Chondrocyte (in vitro differentiated cells): ENCODE results near the gene KIF2A. TPM values are rescaled to one million over a fixed set of nuclear protein-coding genes. Genes with fewer than 3 reads are reported as not detected.

Experiments
- DNase-seq: peaks from one replicate; pipeline ENCODE4 v3.0.0; 2021; ENCODE audit warnings: mixed read lengths, low spot score
- H3K27ac Mint-ChIP-seq: one replicate; pipeline ENCODE4 v1.8.0; 2021; ENCODE audit warnings: mild to moderate bottlenecking, moderate library complexity, mixed read lengths; ENCODE audit not compliant: unreplicated experiment
- H3K27me3 Mint-ChIP-seq: 2 replicates; pipeline ENCODE4 v1.8.0; 2021; ENCODE audit warnings: low read depth, mixed read lengths
- H3K36me3 Mint-ChIP-seq: 2 replicates; pipeline ENCODE4 v1.8.0; 2021; ENCODE audit warnings: low read depth, mixed read lengths
- H3K4me1 Mint-ChIP-seq: 2 replicates; pipeline ENCODE4 v1.8.0; 2021; ENCODE audit warnings: low read depth, mild to moderate bottlenecking, mixed read lengths
- H3K4me3 Mint-ChIP-seq: one replicate; pipeline ENCODE4 v1.8.0; 2021; ENCODE audit warnings: mild to moderate bottlenecking, moderate library complexity, mixed read lengths; ENCODE audit not compliant: unreplicated experiment
- H3K9me3 Mint-ChIP-seq: 2 replicates; pipeline ENCODE4 v1.8.0; 2021; ENCODE audit warnings: low read depth, mixed read lengths
- CTCF ChIP-seq: fragments of 200-600 bp; sonication (generic); IDR thresholded peaks from 2 replicates; pipeline ENCODE4 v1.5.0; 2021; ENCODE audit warnings: antibody characterized with exemption, mild to moderate bottlenecking, moderate library complexity
- total RNA-seq: library from RNA; stranded (reverse); gene quantifications from 3 replicates; pipeline ENCODE4 v1.2.1, GENCODE V29; 2021

Gene KIF2A
- total RNA-seq, 1 donor from 2014 or later, result 37.7 TPM

DNA sequence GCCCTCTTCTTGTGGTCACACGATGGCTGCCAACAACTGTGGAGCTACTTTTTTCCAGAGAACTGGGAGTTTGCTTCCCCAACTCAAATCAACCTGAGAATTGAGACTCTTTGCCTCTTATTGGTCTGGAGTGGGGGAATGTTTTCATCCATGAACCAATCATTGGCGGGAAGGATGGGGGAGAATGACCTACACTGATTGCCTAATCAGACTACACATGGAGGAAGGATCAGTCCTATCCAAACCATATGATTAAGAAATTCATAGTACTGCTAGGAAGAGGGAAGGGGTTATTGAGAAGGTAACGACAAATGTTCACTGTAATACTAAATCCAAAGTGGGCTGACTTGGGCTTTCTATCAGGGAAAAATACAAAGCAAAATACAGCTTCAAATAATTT lies 7.9 kb upstream of the KIF2A start:
- Mint-ChIP-seq H3K4me3 (no peak overlapping the region), H3K27ac (no peak overlapping the region), H3K4me1 (no peaks in the 10 kb centered on the region), H3K36me3 (peaks cover 3% of the 10 kb centered on the region), H3K27me3 (peaks cover 12% of the 10 kb centered on the region), H3K9me3 (no peaks in the 10 kb centered on the region)
- TF ChIP-seq CTCF, result no peak
- DNase-seq, result no peak

DNA sequence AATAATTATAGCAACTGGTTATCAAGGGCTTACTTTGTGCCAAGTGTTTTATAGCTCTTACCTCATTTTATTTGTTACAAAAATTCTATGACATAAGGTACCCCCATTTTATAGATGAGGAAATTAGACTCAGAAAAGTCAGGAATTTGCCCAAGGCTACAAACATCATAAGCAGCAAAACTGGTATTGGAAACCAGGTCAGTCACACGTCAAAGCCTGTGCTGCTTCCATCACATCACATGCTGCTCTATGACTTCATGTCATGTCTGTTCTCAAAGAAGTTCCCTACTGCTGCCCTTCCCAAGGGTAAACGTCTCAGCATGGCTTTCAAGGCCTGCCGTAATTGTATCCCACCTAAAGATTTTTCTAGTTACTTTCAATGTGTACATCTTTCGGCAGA lies 6.9 kb upstream of the KIF2A start:
- Mint-ChIP-seq H3K4me3 (no peak overlapping the region), H3K27me3 (peaks cover 9% of the 10 kb centered on the region), H3K9me3 (no peaks in the 10 kb centered on the region), H3K36me3 (peaks cover 3% of the 10 kb centered on the region), H3K4me1 (no peaks in the 10 kb centered on the region), H3K27ac (no peak overlapping the region)
- DNase-seq, result no peak
- TF ChIP-seq CTCF, result no peak

DNA sequence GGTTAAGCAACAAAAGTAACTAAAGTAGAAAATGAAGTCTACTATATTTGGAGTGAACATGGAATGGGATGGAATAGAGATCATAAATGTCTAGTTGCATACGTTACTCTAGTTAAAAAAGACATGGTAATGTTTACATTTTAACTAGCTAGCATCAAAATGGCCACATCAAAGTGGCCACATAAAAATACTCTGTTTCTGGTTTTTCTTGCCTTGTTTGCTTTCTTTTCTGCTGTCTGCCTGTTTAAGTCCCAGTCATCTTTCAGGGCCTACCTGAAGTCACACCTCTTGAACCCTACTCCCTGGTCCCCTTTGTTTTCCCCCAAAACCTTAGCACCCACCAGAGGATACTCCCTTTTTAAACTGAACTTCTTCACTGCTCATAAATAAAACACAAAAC lies 6.4 kb upstream of the KIF2A start:
- Mint-ChIP-seq H3K27ac (no peak overlapping the region), H3K27me3 (peaks cover 5% of the 10 kb centered on the region), H3K4me1 (no peaks in the 10 kb centered on the region), H3K4me3 (no peak overlapping the region), H3K9me3 (no peaks in the 10 kb centered on the region), H3K36me3 (peaks cover 3% of the 10 kb centered on the region)
- DNase-seq, result no peak
- no peak for TF ChIP-seq CTCF

GRCh38 chr5:62305358-62305714 lies 670 bp upstream of the KIF2A start:
- DNase-seq, result no peak
- H3K4me1 Mint-ChIP-seq, result peaks cover 32% of the 10 kb centered on the region

GRCh38 chr5:62306323-62306895 lies 403 bp downstream of the KIF2A start:
- DNase-seq, result no peak
- no peak for TF ChIP-seq CTCF
- H3K9me3 Mint-ChIP-seq, result no peaks in the 10 kb centered on the region
- H3K27me3 Mint-ChIP-seq, result no peaks in the 10 kb centered on the region
- peaks cover 37% of the 10 kb centered on the region for H3K4me1 Mint-ChIP-seq
- H3K36me3 Mint-ChIP-seq, result no peaks in the 10 kb centered on the region
- peak overlapping the region; percentile 93 for H3K27ac Mint-ChIP-seq
- H3K4me3 Mint-ChIP-seq, result peak overlapping the region; percentile 89

More at GRCh38 chr5:62305358-62305714, 670 bp upstream of the KIF2A start:
- H3K27ac Mint-ChIP-seq, result peak overlapping the region; percentile 84
- TF ChIP-seq CTCF, result no peak
- H3K27me3 Mint-ChIP-seq, result no peaks in the 10 kb centered on the region
- H3K4me3 Mint-ChIP-seq, result peak overlapping the region; percentile 76
- H3K36me3 Mint-ChIP-seq, result no peaks in the 10 kb centered on the region
- no peaks in the 10 kb centered on the region for H3K9me3 Mint-ChIP-seq
